A549 (cell line): ENCODE measurements around the gene BACH1. TPM values are rescaled to one million over a fixed set of nuclear protein-coding genes. Genes with fewer than 3 reads are reported as not detected.

Experiments used
- ATAC-seq, 2 experiments: fragments of 200-7000 bp in 1 of 2; fragments of >200 bp in 1 of 2; cut with Nextera tagmentation in 1 of 2; cut with Tn5 transposase in 1 of 2; 3 replicates each; pipeline versions ENCODE4 v1.8.0 to v1.9.1; 2018 to 2020; ENCODE audit warnings: mild to moderate bottlenecking in 1 of 2, moderate library complexity in 1 of 2
- CTCF ChIA-PET: fragments of 300-600 bp; sonication (Branson Sonifier 250); formaldehyde crosslinking; extraction: SDS; loops from one replicate; lab custom pipeline; 2021; ENCODE audit warnings: antibody characterized with exemption, inconsistent platforms; lab: Yijun Ruan, JAX
- POLR2A ChIA-PET: fragments of 350-600 bp; formaldehyde crosslinking; extraction: SDS; loops from one replicate; lab custom pipeline; 2021; ENCODE audit warnings: antibody characterized with exemption, inconsistent platforms; lab: Yijun Ruan, JAX
- DNase-seq, 2 experiments: peaks; one replicate each; pipeline versions ENCODE4 v3.0.0 to v3.0.0-alpha.2; 2011 to 2016; ENCODE audit warnings: low read depth in 1 of 2, low spot score in 1 of 2
- FAIRE-seq: peaks from 2 replicates; lab custom pipeline; 2011; peaks lifted over from hg19 to GRCh38; lab: Jason Lieb, UNC
- H3K27ac ChIP-seq, 2 experiments: fragments of >200 bp; sonication (Bioruptor Twin); formaldehyde crosslinking; 3 replicates each; pipeline ENCODE4 v1.5.1; 2016 to 2017
- H3K4me1 ChIP-seq: fragments of >200 bp; sonication (Bioruptor Twin); formaldehyde crosslinking; 3 replicates; pipeline ENCODE4 v1.6.1; 2016
- H3K4me2 ChIP-seq: fragments of >200 bp; sonication (Bioruptor Twin); formaldehyde crosslinking; 3 replicates; pipeline ENCODE4 v1.6.1; 2016
- H3K4me3 ChIP-seq: fragments of >200 bp; sonication (Bioruptor Twin); formaldehyde crosslinking; 3 replicates; pipeline ENCODE4 v1.5.1; 2016
- H3K9me3 ChIP-seq: fragments of >200 bp; sonication (Bioruptor Twin); formaldehyde crosslinking; 3 replicates; pipeline ENCODE4 v1.6.1; 2016
- BHLHE40 ChIP-seq: IDR thresholded peaks from 2 replicates; pipeline ENCODE4 v1.6.1; 2012; ENCODE audit warnings: low read depth, low read length, inconsistent platforms
- CBX8 ChIP-seq: fragments of 200-600 bp; sonication (generic); IDR thresholded peaks from 2 replicates; pipeline ENCODE4 v1.6.1; 2016
- CEBPB ChIP-seq, 2 experiments: fragments of >200 bp in 1 of 2; sonication (Bioruptor Twin) in 1 of 2; formaldehyde crosslinking in 1 of 2; IDR thresholded peaks; 2 replicates each; pipeline ENCODE4 v1.6.1; 2012 to 2016
- CHD2 ChIP-seq: fragments of 150-350 bp; IDR thresholded peaks from 2 replicates; pipeline ENCODE4 v1.6.1; 2014; ENCODE audit warnings: low read length; ENCODE audit not compliant: partially characterized antibody
- CHD4 ChIP-seq: fragments of 200-600 bp; sonication (generic); IDR thresholded peaks from 2 replicates; pipeline ENCODE4 v1.6.1; 2016; ENCODE audit warnings: antibody characterized with exemption, mild to moderate bottlenecking, borderline replicate concordance
- EHMT2 ChIP-seq: fragments of 200-600 bp; sonication (generic); IDR thresholded peaks from 2 replicates; pipeline ENCODE4 v1.6.1; 2016; ENCODE audit warnings: antibody characterized with exemption, low read depth, mild to moderate bottlenecking, moderate library complexity
- HEYL ChIP-seq: fragments of 250-450 bp; sonication (Bioruptor Pico); IDR thresholded peaks from 2 replicates; pipeline ENCODE4 v1.8.0; 2021; ENCODE audit warnings: mild to moderate bottlenecking, moderate library complexity
- HOXA7 ChIP-seq: fragments of 250-450 bp; sonication (Bioruptor Pico); IDR thresholded peaks from 2 replicates; pipeline ENCODE4 v1.5.0; 2020; ENCODE audit warnings: mild to moderate bottlenecking, moderate library complexity
- JUNB ChIP-seq: fragments of >200 bp; sonication (Bioruptor Twin); formaldehyde crosslinking; IDR thresholded peaks from 2 replicates; pipeline ENCODE4 v1.6.1; 2016
- KDM5A ChIP-seq: fragments of 200-600 bp; sonication (generic); IDR thresholded peaks from 2 replicates; pipeline ENCODE4 v1.6.1; 2016; ENCODE audit warnings: antibody characterized with exemption, mild to moderate bottlenecking
- NPAS2 ChIP-seq: fragments of 250-450 bp; sonication (Bioruptor Pico); IDR thresholded peaks from 2 replicates; pipeline ENCODE4 v1.8.0; 2022; ENCODE audit warnings: mild to moderate bottlenecking, moderate library complexity, borderline replicate concordance
- POLR2A ChIP-seq: IDR thresholded peaks from 2 replicates; pipeline ENCODE4 v1.6.1; 2012; ENCODE audit warnings: mild to moderate bottlenecking, low read length
- POLR2AphosphoS2 ChIP-seq: conservative IDR thresholded peaks from 2 replicates; pipeline ENCODE4 v1.6.1; 2012; ENCODE audit warnings: low read length, improper control_type of control experiment, inconsistent platforms
- RAD21 ChIP-seq, 2 experiments: fragments of >200 bp in 1 of 2; sonication (Bioruptor Twin) in 1 of 2; formaldehyde crosslinking in 1 of 2; IDR thresholded peaks in 1 of 2; conservative IDR thresholded peaks in 1 of 2; 2 replicates in 1 of 2; 3 replicates in 1 of 2; pipeline ENCODE4 v1.6.1; 2012 to 2018; ENCODE audit warnings: inconsistent platforms in 1 of 2
- RARB ChIP-seq: fragments of 250-450 bp; sonication (Bioruptor Pico); IDR thresholded peaks from 2 replicates; pipeline ENCODE4 v1.8.0; 2021; ENCODE audit warnings: mild to moderate bottlenecking, moderate library complexity
- RNF2 ChIP-seq: fragments of 200-600 bp; sonication (generic); IDR thresholded peaks from 2 replicates; pipeline ENCODE4 v1.6.1; 2016; ENCODE audit warnings: low read depth, mild to moderate bottlenecking, antibody characterized with exemption, moderate library complexity, borderline replicate concordance
- SREBF2 ChIP-seq: fragments of 450-650 bp; IDR thresholded peaks from 2 replicates; pipeline ENCODE4 v1.6.1; 2014; ENCODE audit warnings: mild to moderate bottlenecking, moderate library complexity
- TFCP2L1 ChIP-seq: fragments of 250-450 bp; sonication (Bioruptor Pico); IDR thresholded peaks from 2 replicates; pipeline ENCODE4 v1.5.0; 2021; ENCODE audit warnings: mild to moderate bottlenecking
- ZSCAN20 ChIP-seq: fragments of 250-450 bp; sonication (Bioruptor Pico); IDR thresholded peaks from 2 replicates; pipeline ENCODE4 v1.8.0; 2022; ENCODE audit warnings: mild to moderate bottlenecking, moderate library complexity
- WGBS: methylation state at CpG from one replicate; pipeline ENCODE4 v1.1.6; 2017; ENCODE audit errors: missing lambda C conversion rate; 5-methylcytosine and 5-hydroxymethylcytosine counted together
- polyA plus RNA-seq, 4 experiments: library from polyadenylated mRNA; depleted of rRNA in 3 of 4; stranded (reverse); fragments of >200 nt; fragmentation: RNase III in 1 of 4; extraction: RNeasy Plus Mini Kit Qiagen cat#74134 plus additional on column Dnase treatment in 1 of 4; gene quantifications; 2 replicates in 3 of 4; 3 replicates in 1 of 4; pipeline ENCODE4 v1.2.3, GENCODE V29; 2011 to 2017
- TF ChIP-seq, protein P1 (sequence below): fragments of 200-600 bp; sonication (generic); IDR thresholded peaks from 2 replicates; pipeline ENCODE4 v1.6.1; 2016; ENCODE audit warnings: antibody characterized with exemption, mild to moderate bottlenecking, moderate library complexity
- TF ChIP-seq, protein P2 (sequence below): IDR thresholded peaks from 2 replicates; pipeline ENCODE4 v1.6.1; 2012; ENCODE audit warnings: low read depth, borderline replicate concordance
- TF ChIP-seq, protein P3 (sequence below): fragments of >200 bp; sonication (Bioruptor Twin); formaldehyde crosslinking; IDR thresholded peaks from 2 replicates; pipeline ENCODE4 v1.6.1; 2016
- TF ChIP-seq, protein P4 (sequence below): IDR thresholded peaks from 2 replicates; pipeline ENCODE4 v1.6.1; 2012
- TF ChIP-seq, protein P5 (sequence below): IDR thresholded peaks from 2 replicates; pipeline ENCODE4 v1.6.1; 2012
- TF ChIP-seq, protein P6 (sequence below): fragments of 150-350 bp; IDR thresholded peaks from 2 replicates; pipeline ENCODE4 v1.6.1; 2014; ENCODE audit warnings: low read depth, mild to moderate bottlenecking, low read length
- TF ChIP-seq, protein P7 (sequence below): fragments of 450-650 bp; IDR thresholded peaks from 2 replicates; pipeline ENCODE4 v1.6.1; 2014; ENCODE audit warnings: antibody characterized with exemption

Gene BACH1
- polyA plus RNA-seq, 2 of the 4 experiments (the other 2 are of a cell fraction), result 5.0 to 21.4 TPM

DNA sequence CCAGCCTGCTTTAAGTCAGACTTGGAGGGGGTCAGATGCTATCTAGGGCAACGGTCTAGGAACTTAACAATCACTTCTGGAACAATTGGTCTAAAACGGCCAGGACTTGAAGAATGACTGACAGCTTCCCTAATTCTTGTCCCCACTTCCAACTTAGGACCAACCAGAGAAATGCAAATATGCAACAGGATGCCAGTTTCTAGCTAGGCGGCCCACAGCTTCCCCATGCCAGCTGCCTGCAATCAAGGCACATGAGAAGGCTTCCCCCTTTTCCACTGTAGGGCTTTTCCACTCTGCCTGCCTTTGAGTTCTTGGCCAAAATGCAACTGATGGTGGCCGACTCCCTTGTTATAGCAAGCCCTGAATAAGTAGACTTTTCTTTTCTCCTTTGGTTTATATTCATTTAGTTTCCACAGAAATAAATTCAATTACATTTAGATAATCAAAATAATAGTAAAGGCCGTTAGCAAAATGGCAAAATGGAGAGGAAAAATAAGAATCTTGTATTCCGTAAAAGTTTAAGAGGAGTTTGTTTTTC lies 80.9 kb downstream of the BACH1 start (continued):
- TF ChIP-seq KDM5A (no peak), JUNB (no peak), RNF2 (no peak)
- TF ChIP-seq, protein P1, sequence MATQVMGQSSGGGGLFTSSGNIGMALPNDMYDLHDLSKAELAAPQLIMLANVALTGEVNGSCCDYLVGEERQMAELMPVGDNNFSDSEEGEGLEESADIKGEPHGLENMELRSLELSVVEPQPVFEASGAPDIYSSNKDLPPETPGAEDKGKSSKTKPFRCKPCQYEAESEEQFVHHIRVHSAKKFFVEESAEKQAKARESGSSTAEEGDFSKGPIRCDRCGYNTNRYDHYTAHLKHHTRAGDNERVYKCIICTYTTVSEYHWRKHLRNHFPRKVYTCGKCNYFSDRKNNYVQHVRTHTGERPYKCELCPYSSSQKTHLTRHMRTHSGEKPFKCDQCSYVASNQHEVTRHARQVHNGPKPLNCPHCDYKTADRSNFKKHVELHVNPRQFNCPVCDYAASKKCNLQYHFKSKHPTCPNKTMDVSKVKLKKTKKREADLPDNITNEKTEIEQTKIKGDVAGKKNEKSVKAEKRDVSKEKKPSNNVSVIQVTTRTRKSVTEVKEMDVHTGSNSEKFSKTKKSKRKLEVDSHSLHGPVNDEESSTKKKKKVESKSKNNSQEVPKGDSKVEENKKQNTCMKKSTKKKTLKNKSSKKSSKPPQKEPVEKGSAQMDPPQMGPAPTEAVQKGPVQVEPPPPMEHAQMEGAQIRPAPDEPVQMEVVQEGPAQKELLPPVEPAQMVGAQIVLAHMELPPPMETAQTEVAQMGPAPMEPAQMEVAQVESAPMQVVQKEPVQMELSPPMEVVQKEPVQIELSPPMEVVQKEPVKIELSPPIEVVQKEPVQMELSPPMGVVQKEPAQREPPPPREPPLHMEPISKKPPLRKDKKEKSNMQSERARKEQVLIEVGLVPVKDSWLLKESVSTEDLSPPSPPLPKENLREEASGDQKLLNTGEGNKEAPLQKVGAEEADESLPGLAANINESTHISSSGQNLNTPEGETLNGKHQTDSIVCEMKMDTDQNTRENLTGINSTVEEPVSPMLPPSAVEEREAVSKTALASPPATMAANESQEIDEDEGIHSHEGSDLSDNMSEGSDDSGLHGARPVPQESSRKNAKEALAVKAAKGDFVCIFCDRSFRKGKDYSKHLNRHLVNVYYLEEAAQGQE, result no peak

DNA sequence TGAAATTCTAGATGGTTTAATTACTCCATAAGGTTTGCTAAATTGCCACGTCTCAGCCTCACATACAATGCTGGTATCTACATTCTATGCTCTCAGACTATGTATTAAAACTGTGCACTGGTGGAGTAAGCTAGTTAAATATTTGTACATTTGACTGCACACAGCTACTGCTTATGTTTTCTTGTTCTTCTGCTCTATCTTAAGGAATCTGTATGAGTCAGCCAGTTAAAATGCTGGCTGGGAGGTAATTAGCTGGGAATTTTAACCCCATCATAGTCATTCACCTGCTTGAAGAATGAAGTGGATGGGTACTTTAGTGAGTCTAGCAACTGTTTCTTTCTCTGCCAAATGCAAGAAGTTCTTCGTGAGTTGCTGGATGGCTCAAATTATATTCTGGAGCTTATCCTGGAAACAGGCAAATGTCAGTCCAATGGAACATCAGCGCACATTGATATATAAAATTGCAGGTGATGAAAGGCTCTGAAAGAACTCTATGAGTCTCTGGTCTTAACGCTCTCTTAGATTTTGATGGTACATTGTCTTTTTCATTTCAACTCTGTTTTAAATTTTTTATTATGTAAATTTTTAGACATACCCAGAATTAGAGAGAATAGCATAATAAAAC lies 83.4 kb downstream of the BACH1 start:
- no peak for FAIRE-seq
- no peak overlapping the region for H3K4me3 ChIP-seq
- no peak overlapping the region for H3K27ac ChIP-seq
- no peaks in the 10 kb centered on the region for H3K9me3 ChIP-seq
- TF ChIP-seq CHD2 (no peak), EHMT2 (no peak), CBX8 (no peak), POLR2A (no peak), BHLHE40 (no peak), HOXA7 (no peak), TFCP2L1 (CRISPR knock-in tag) (no peak), SREBF2 (no peak), RAD21 (conservative IDR thresholded peaks at IDR 0.05 in 1 of 2, IDR thresholded peaks at IDR 0.05 in 1 of 2) (no peak)
- TF ChIP-seq, protein P2, sequence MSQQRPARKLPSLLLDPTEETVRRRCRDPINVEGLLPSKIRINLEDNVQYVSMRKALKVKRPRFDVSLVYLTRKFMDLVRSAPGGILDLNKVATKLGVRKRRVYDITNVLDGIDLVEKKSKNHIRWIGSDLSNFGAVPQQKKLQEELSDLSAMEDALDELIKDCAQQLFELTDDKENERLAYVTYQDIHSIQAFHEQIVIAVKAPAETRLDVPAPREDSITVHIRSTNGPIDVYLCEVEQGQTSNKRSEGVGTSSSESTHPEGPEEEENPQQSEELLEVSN, result no peak
- TF ChIP-seq, protein P3, sequence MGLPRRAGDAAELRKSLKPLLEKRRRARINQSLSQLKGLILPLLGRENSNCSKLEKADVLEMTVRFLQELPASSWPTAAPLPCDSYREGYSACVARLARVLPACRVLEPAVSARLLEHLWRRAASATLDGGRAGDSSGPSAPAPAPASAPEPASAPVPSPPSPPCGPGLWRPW, result no peak
- TF ChIP-seq, protein P4, sequence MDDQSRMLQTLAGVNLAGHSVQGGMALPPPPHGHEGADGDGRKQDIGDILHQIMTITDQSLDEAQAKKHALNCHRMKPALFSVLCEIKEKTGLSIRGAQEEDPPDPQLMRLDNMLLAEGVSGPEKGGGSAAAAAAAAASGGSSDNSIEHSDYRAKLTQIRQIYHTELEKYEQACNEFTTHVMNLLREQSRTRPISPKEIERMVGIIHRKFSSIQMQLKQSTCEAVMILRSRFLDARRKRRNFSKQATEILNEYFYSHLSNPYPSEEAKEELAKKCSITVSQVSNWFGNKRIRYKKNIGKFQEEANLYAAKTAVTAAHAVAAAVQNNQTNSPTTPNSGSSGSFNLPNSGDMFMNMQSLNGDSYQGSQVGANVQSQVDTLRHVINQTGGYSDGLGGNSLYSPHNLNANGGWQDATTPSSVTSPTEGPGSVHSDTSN, result no peak
- TF ChIP-seq, all 56 proteins: peak for 0
- peak in 1 of 2 experiments; percentile 8 for DNase-seq
- ChIA-PET POLR2A (no interaction called here), CTCF (interaction anchor here (0.7 to 1.6 kb wide), 2 partner anchors 10 to 293 kb away, joined by 4 read pairs; no protein-coding TSS in a partner anchor)
- peak in 1 of 2 experiments; percentile 26; a peak in 1 of 6 replicates for ATAC-seq
- 67% methylated on average over 4 of the region's 4 CpGs for WGBS
- H3K4me2 ChIP-seq, result peak overlapping the region; percentile 31; the same call in 1 of the 3 replicates
- H3K4me1 ChIP-seq, result peaks cover 10% of the 10 kb centered on the region; the same call in 1 of the 3 replicates

DNA sequence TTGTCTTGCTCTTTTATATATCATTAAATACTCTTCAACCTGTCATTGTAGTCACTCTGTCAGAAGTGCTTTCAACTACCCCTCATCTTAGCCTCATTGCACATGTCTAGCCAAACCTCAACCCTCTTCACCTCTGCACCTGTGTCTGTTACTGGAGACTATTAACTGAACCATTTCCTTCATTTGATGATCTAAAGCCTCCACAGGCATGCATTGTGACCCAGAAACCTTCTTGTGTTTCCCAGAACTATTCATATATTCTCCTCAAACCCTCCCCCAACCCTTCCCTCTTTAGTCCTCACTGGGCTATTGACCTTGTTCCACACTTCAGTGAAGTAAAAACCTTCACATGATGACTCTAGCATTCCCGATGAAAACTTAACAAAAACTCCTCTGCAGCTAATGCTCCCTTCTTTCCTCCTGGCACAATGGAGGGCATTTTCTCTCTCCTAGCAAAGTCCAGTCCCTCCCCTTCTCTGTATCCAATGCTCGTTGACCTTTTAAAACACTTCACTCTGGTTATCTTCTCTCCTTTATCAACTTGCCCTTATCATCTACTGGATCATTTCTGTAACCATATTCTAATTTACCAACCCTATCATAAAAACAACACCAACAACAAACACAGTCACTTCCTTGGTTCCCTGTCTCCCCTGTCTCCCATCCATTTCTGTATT lies 86.1 kb downstream of the BACH1 start:
- WGBS, result 59% methylated on average over 2 of the region's 2 CpGs
- ATAC-seq (no peak), FAIRE-seq (no peak), DNase-seq (no peak)
- ChIA-PET CTCF (interaction anchor here (1.1 kb wide), 1 partner anchor 9 kb away, joined by 4 read pairs; no protein-coding TSS in a partner anchor), POLR2A (no interaction called here)
- Histone ChIP-seq H3K4me1 (peaks cover 10% of the 10 kb centered on the region; the same call in 1 of the 3 replicates), H3K4me3 (no peak overlapping the region), H3K4me2 (no peak overlapping the region), H3K27ac (no peak overlapping the region), H3K9me3 (no peaks in the 10 kb centered on the region)
- TF ChIP-seq CHD4 (no peak), CEBPB (IDR thresholded peaks at IDR 0.05) (no peak), HEYL (no peak), POLR2AphosphoS2 (no peak), NPAS2 (CRISPR knock-in tag) (no peak), RARB (no peak), ZSCAN20 (CRISPR knock-in tag) (no peak)
- TF ChIP-seq, protein P5, sequence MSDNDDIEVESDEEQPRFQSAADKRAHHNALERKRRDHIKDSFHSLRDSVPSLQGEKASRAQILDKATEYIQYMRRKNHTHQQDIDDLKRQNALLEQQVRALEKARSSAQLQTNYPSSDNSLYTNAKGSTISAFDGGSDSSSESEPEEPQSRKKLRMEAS, result no peak
- TF ChIP-seq, protein P6, sequence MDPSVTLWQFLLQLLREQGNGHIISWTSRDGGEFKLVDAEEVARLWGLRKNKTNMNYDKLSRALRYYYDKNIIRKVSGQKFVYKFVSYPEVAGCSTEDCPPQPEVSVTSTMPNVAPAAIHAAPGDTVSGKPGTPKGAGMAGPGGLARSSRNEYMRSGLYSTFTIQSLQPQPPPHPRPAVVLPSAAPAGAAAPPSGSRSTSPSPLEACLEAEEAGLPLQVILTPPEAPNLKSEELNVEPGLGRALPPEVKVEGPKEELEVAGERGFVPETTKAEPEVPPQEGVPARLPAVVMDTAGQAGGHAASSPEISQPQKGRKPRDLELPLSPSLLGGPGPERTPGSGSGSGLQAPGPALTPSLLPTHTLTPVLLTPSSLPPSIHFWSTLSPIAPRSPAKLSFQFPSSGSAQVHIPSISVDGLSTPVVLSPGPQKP, result no peak
- TF ChIP-seq, protein P7, sequence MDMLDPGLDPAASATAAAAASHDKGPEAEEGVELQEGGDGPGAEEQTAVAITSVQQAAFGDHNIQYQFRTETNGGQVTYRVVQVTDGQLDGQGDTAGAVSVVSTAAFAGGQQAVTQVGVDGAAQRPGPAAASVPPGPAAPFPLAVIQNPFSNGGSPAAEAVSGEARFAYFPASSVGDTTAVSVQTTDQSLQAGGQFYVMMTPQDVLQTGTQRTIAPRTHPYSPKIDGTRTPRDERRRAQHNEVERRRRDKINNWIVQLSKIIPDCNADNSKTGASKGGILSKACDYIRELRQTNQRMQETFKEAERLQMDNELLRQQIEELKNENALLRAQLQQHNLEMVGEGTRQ, result no peak
